ENCODE results near the gene RAP2B.

GRCh38 chr3:153176197-153176596, 14.2 kb downstream of the RAP2B start:
- TF ChIP-seq CTCF (IDR thresholded peaks at IDR 0.05; ENCODE audit: low read depth, low read length) (no peak), POLR2A (IDR thresholded peaks at IDR 0.05; ENCODE audit: extremely low read depth, insufficient read length) (no peak)
